Hepatocyte (in vitro differentiated cells): ENCODE results near the gene SPTBN5.

Experiments
- CTCF ChIP-seq: fragments of 200-600 bp; sonication (generic); IDR thresholded peaks from 2 replicates; pipeline ENCODE4 v1.5.1; 2016; ENCODE audit warnings: antibody characterized with exemption, mild to moderate bottlenecking; ENCODE audit not compliant: poor library complexity
- EZH2 ChIP-seq: fragments of 200-600 bp; sonication (generic); IDR thresholded peaks from 2 replicates; pipeline ENCODE4 v1.6.1; 2016; ENCODE audit warnings: antibody characterized with exemption, mild to moderate bottlenecking, borderline replicate concordance

GRCh38 chr15:41848631-41849030 is 45.2 kb downstream of the SPTBN5 start:
- TF ChIP-seq CTCF, result no peak
- no peak for TF ChIP-seq EZH2
